GM12874 (cell line): ENCODE results near the gene SLC12A9.

ENCODE experiments used
- CTCF ChIP-seq: IDR thresholded peaks from 2 replicates; pipeline ENCODE4 v1.5.1; 2011; ENCODE audit warnings: low read depth, mild to moderate bottlenecking, control low read depth, low read length, moderate library complexity; ENCODE audit not compliant: insufficient read depth

The SLC12A9 gene

GRCh38 chr7:100823534-100823933 is 29.0 kb upstream of the SLC12A9 start:
- no peak for TF ChIP-seq CTCF

- no peak for TF ChIP-seq CTCF
Observed at GRCh38 chr7:100824499-100825214, 27.9 kb upstream of the SLC12A9 start.

GRCh38 chr7:100825215-100825671 is 27.3 kb upstream of the SLC12A9 start:
- no peak for TF ChIP-seq CTCF

- no peak for TF ChIP-seq CTCF
Observed at GRCh38 chr7:100825751-100826513, 26.6 kb upstream of the SLC12A9 start.

GRCh38 chr7:100826514-100827329 is 25.8 kb upstream of the SLC12A9 start:
- TF ChIP-seq CTCF = no peak

GRCh38 chr7:100827330-100828226 is 24.9 kb upstream of the SLC12A9 start, which contains the start of gene EPHB4:
Gene EPHB4, minus strand, starts transcription at chr7:100827523. Its CDS starts 493 bp downstream, at chr7:100827030.
- TF ChIP-seq CTCF = no peak
